Hepatocyte (in vitro differentiated cells): Measurements from ENCODE around the gene GGA2. TPM values are rescaled to one million over a fixed set of nuclear protein-coding genes. Genes with fewer than 3 reads are reported as not detected.
"Not testable (repeated sequence)": the region's sequence is repeated elsewhere in the genome, so short reads cannot be mapped to it uniquely, and the experiment has no call there.

Source experiments
- DNase-seq: peaks from one replicate; pipeline ENCODE4 v3.0.0-alpha.2; 2016; ENCODE audit warnings: low spot score
- H2AFZ ChIP-seq: fragments of 200-600 bp; sonication (generic); 2 replicates; pipeline ENCODE4 v1.6.0; 2016; ENCODE audit warnings: antibody characterized with exemption, mild to moderate bottlenecking
- H3K27ac ChIP-seq: fragments of 200-600 bp; sonication (generic); 2 replicates; pipeline ENCODE4 v1.5.1; 2016; ENCODE audit warnings: mild to moderate bottlenecking
- H3K27me3 ChIP-seq: fragments of 200-600 bp; sonication (generic); 2 replicates; pipeline ENCODE4 v1.6.1; 2016
- H3K36me3 ChIP-seq: fragments of 200-600 bp; sonication (generic); replicated peaks from 2 replicates; pipeline ENCODE4 v1.5.1; 2016; ENCODE audit warnings: low read depth; ENCODE audit not compliant: insufficient read depth
- H3K4me1 ChIP-seq: fragments of 200-600 bp; sonication (generic); 2 replicates; pipeline ENCODE4 v1.5.1; 2016; ENCODE audit warnings: mild to moderate bottlenecking, moderate library complexity; ENCODE audit not compliant: insufficient read depth
- H3K4me2 ChIP-seq: fragments of 200-600 bp; sonication (generic); 2 replicates; pipeline ENCODE4 v1.6.0; 2016
- H3K4me3 ChIP-seq: fragments of 200-600 bp; sonication (generic); 2 replicates; pipeline ENCODE4 v1.5.1; 2016; ENCODE audit warnings: mild to moderate bottlenecking
- H3K79me2 ChIP-seq: fragments of 200-600 bp; sonication (generic); 2 replicates; pipeline ENCODE4 v1.6.0; 2017; ENCODE audit warnings: mild to moderate bottlenecking
- H3K9me2 ChIP-seq: fragments of 200-600 bp; sonication (generic); replicated peaks from 2 replicates; pipeline ENCODE4 v1.6.0; 2017; ENCODE audit warnings: mild to moderate bottlenecking; ENCODE audit not compliant: insufficient read depth
- H3K9me3 ChIP-seq: fragments of 200-600 bp; sonication (generic); 2 replicates; pipeline ENCODE4 v1.5.1; 2016; ENCODE audit warnings: low read depth, mild to moderate bottlenecking
- H4K20me1 ChIP-seq: fragments of 200-600 bp; sonication (generic); 2 replicates; pipeline ENCODE4 v1.6.0; 2016; ENCODE audit warnings: mild to moderate bottlenecking; ENCODE audit not compliant: insufficient read depth, poor library complexity, severe bottlenecking
- EZH2 ChIP-seq: fragments of 200-600 bp; sonication (generic); IDR thresholded peaks from 2 replicates; pipeline ENCODE4 v1.6.1; 2016; ENCODE audit warnings: antibody characterized with exemption, mild to moderate bottlenecking, borderline replicate concordance
- EZH2phosphoT487 ChIP-seq: fragments of 200-600 bp; sonication (generic); IDR thresholded peaks from one replicate; pipeline ENCODE4 v1.6.1; 2018; ENCODE audit warnings: antibody characterized with exemption, mild to moderate bottlenecking, low read depth, moderate library complexity; ENCODE audit not compliant: unreplicated experiment, severe bottlenecking
- WGBS: methylation state at CpG from one replicate; pipeline ENCODE4 v1.1.6; 2016; ENCODE audit warnings: low lambda C conversion rate; ENCODE audit errors: missing lambda C conversion rate; 5-methylcytosine and 5-hydroxymethylcytosine counted together
- polyA plus RNA-seq: library from polyadenylated mRNA; unstranded; fragments of >200 nt; fragmentation: Nextera tagmentation; extraction: Ambion mirVana; gene quantifications from 2 replicates; pipeline ENCODE4 v1.2.1, GENCODE V29; 2016
- total RNA-seq: library from RNA; depleted of rRNA; stranded (reverse); fragments of >200 nt; gene quantifications from 2 replicates; pipeline ENCODE4 v1.2.3, GENCODE V29; 2014
- TF ChIP-seq, protein P1 (sequence below): fragments of 200-600 bp; sonication (generic); IDR thresholded peaks from 2 replicates; pipeline ENCODE4 v1.5.1; 2016; ENCODE audit warnings: antibody characterized with exemption, mild to moderate bottlenecking; ENCODE audit not compliant: poor library complexity

Gene GGA2
- total and polyA plus RNA-seq, 2 experiments from 2014 or later = 42.4 to 73.1 TPM

DNA sequence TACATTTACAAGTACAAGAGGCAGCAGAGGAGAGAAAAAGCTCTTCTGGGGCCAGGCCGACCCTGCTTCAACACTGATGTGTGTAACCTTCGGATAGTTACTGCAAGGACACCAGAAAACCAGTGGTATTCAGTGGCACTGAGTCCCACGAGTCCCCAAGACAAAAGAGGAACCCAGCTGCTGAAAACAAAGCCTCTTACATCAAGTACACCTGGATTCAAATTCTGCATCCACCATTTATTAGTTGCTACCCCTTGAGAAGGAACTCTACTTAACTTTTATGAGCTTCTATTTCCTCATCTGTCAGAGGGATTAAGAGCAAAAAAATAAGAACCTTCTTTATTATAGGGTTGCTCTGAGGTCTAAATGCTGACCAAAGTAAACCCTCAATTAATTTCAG is 44.2 kb upstream of the GGA2 start:
- TF ChIP-seq, protein P1, sequence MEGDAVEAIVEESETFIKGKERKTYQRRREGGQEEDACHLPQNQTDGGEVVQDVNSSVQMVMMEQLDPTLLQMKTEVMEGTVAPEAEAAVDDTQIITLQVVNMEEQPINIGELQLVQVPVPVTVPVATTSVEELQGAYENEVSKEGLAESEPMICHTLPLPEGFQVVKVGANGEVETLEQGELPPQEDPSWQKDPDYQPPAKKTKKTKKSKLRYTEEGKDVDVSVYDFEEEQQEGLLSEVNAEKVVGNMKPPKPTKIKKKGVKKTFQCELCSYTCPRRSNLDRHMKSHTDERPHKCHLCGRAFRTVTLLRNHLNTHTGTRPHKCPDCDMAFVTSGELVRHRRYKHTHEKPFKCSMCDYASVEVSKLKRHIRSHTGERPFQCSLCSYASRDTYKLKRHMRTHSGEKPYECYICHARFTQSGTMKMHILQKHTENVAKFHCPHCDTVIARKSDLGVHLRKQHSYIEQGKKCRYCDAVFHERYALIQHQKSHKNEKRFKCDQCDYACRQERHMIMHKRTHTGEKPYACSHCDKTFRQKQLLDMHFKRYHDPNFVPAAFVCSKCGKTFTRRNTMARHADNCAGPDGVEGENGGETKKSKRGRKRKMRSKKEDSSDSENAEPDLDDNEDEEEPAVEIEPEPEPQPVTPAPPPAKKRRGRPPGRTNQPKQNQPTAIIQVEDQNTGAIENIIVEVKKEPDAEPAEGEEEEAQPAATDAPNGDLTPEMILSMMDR = no peak
- no peak for TF ChIP-seq EZH2
- no peak for TF ChIP-seq EZH2phosphoT487
- Histone ChIP-seq H3K9me3 (no peaks in the 10 kb centered on the region), H3K4me1 (peaks cover 20% of the 10 kb centered on the region), H3K4me2 (no peak overlapping the region), H3K27me3 (no peaks in the 10 kb centered on the region), H3K79me2 (peaks cover 28% of the 10 kb centered on the region), H2AFZ (no peak overlapping the region), H3K36me3 (no peaks in the 10 kb centered on the region), H3K9me2 (no peaks in the 10 kb centered on the region), H3K27ac (no peak overlapping the region), H3K4me3 (no peak overlapping the region), H4K20me1 (no peaks in the 10 kb centered on the region)
- 94% methylated on average over 3 of the region's 3 CpGs for WGBS
- no peak for DNase-seq

DNA sequence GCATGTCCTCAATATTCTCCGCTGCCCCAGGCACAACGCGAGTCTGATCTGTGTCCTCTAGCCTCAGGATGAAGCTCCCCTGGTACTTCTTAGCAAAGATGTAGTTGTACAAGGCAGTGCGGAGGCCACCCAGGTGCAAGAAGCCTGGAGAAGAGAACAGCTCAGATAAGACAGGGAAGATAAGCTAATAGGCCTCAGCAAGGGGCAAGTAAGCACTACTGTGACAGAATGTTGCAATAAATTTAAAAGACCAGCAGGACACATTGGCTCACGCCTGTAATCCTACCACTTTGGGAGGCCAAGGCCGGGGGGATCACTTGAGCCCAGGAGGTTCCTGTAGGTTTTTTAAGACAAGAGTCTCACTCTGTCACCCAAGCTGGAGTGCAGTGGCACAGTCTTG is 41.9 kb upstream of the GGA2 start:
- 55% methylated on average over 6 of the region's 6 CpGs for whole genome bisulfite sequencing
- no peaks in the 10 kb centered on the region for H3K9me3 ChIP-seq
- no peaks in the 10 kb centered on the region for H4K20me1 ChIP-seq
- no peak overlapping the region for H3K4me3 ChIP-seq
- TF ChIP-seq EZH2phosphoT487 (no peak), EZH2 (no peak)
- TF ChIP-seq, protein P1 = no peak
- peaks cover 10% of the 10 kb centered on the region for H3K79me2 ChIP-seq
- peak; percentile 24 for DNase-seq
- H3K4me2 ChIP-seq = no peak overlapping the region
- no peaks in the 10 kb centered on the region for H3K9me2 ChIP-seq
- H2AFZ ChIP-seq = no peak overlapping the region
- peak overlapping the region; percentile 16 for H3K27ac ChIP-seq
- peaks cover 7% of the 10 kb centered on the region for H3K4me1 ChIP-seq
- H3K27me3 ChIP-seq = no peaks in the 10 kb centered on the region
- H3K36me3 ChIP-seq = no peaks in the 10 kb centered on the region

DNA sequence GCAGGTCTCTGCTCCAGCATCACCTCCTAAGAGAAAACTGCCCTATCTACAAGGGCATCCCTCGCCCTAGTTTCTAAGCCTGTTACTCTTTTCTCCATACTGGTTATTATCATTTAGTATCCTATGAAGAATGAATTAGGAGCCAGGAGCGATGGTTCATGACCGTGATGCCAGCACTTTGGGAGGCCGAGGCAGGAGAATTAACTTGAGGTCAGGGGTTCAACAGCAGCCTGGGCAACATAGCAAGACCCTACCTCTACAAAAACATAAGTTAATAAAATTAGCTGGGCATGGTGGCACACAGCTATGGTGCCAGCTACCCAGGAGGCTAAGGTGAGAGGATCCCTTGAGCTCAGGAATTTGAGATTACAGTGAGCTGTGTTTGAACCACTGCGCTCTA is 39.6 kb upstream of the GGA2 start:
- Histone ChIP-seq H3K9me2 (no peaks in the 10 kb centered on the region), H4K20me1 (no peaks in the 10 kb centered on the region), H3K79me2 (no peaks in the 10 kb centered on the region), H3K4me1 (no peaks in the 10 kb centered on the region), H3K27ac (no peak overlapping the region), H3K4me3 (no peak overlapping the region), H3K4me2 (no peak overlapping the region), H3K27me3 (no peaks in the 10 kb centered on the region), H3K36me3 (no peaks in the 10 kb centered on the region), H2AFZ (no peak overlapping the region), H3K9me3 (no peaks in the 10 kb centered on the region)
- DNase-seq = no peak
- no peak for TF ChIP-seq EZH2
- WGBS = 96% methylated on average over 5 of the region's 5 CpGs

DNA sequence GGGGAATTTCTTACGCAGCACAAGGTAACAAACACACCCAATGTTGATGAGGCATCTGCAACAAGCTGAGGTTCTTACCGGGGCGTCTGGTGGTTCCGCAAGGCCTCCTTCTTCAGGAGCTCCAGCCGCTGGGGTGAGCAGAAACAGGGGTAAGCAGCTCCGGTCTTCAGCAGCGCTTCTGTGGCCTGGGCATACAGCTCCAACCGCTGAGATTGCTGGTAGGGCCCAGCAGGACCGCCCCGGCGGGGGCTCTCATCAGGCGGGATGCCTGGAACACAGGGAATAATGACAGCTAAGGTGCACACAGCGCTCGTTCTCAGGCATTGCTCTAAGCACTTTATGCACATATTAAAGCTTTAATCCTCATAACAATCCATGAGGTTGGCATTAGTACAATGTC is 34.1 kb upstream of the GGA2 start:
- H3K9me2 ChIP-seq = no peaks in the 10 kb centered on the region
- DNase-seq = no peak
- H4K20me1 ChIP-seq = no peaks in the 10 kb centered on the region
- H3K4me2 ChIP-seq = no peak overlapping the region
- 94% methylated on average over 13 of the region's 14 CpGs for WGBS
- H3K79me2 ChIP-seq = no peaks in the 10 kb centered on the region
- TF ChIP-seq, protein P1 = no peak
- TF ChIP-seq EZH2 = no peak
- no peaks in the 10 kb centered on the region for H3K27me3 ChIP-seq
- peaks cover 3% of the 10 kb centered on the region for H3K4me1 ChIP-seq
- H2AFZ ChIP-seq = no peak overlapping the region
- no peak overlapping the region for H3K27ac ChIP-seq
- no peaks in the 10 kb centered on the region for H3K36me3 ChIP-seq
- H3K9me3 ChIP-seq = no peaks in the 10 kb centered on the region
- no peak overlapping the region for H3K4me3 ChIP-seq

DNA sequence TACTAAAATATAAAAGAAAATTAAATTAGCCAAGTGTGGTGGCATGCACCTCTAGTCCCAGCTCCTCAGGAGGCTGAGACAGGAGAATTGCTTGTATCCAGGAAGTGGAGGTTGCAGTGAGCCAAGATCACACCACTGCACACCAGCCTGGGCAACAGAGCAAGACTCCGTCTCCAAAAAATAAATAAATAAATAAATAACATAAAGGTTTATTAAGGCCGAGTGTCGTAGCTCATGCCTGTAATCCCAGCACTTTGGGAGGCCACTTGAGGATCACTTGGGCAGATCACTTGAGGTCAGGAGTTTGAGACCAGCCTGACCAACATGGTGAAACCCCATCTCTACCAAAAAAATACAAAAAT is 30.5 kb upstream of the GGA2 start:
- H3K36me3 ChIP-seq, H3K4me2 ChIP-seq, H3K9me2 ChIP-seq, H3K27me3 ChIP-seq, H3K79me2 ChIP-seq, H3K4me3 ChIP-seq, H4K20me1 ChIP-seq, H2AFZ ChIP-seq, H3K4me1 ChIP-seq, DNase-seq, H3K9me3 ChIP-seq: not testable (repeated sequence)
- WGBS = 97% methylated on average over 3 of the region's 3 CpGs
- peak overlapping the region; percentile 13 for H3K27ac ChIP-seq
